GM10847 (cell line): ENCODE measurements around the gene ILKAP.

ENCODE experiments used
- POLR2A ChIP-seq: IDR thresholded peaks from 2 replicates; pipeline ENCODE4 v1.6.1; 2011; ENCODE audit not compliant: insufficient read length; ENCODE audit errors: extremely low read depth

ILKAP gene

GRCh38 chr2:238123991-238124470 is 79.5 kb downstream of the ILKAP start:
- TF ChIP-seq POLR2A, result no peak

DNA sequence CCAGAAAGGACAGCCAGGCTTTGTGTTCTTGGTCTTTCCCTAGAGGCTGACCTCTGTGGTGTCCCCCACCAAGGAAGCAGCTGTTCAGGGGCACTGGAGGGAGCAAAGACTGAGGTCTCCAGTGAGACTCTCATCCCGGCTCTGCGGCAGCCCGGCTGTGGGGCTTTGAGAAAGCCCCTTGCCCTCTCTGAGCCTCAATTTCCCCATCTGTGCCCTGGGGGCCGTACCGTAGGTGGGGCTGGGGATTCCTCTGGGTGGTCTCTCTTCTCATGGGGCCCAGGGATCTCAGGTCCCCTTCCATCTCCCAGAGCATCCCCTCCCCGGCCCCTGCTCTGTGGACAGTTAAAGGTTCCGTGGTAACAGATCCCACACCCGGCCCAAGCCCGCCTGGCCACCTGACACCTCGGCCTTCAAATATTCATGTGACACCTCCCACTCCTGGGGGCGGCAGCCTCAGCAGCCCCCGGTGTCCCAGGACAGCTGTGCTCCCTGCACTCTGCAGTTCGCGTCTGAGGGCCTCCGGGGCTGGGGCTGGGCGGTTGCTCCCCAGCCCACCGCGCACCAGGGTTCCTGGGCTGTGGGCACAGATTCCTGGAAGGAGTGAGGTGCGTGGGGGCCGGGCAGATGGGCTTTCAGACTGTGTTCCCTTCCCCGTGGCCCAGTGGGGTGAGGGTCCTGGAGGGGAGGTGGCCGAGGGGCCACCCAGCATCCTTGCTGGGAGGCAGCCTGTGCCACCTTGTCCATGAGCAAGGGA is 80.1 kb downstream of the ILKAP start:
- no peak for TF ChIP-seq POLR2A

DNA sequence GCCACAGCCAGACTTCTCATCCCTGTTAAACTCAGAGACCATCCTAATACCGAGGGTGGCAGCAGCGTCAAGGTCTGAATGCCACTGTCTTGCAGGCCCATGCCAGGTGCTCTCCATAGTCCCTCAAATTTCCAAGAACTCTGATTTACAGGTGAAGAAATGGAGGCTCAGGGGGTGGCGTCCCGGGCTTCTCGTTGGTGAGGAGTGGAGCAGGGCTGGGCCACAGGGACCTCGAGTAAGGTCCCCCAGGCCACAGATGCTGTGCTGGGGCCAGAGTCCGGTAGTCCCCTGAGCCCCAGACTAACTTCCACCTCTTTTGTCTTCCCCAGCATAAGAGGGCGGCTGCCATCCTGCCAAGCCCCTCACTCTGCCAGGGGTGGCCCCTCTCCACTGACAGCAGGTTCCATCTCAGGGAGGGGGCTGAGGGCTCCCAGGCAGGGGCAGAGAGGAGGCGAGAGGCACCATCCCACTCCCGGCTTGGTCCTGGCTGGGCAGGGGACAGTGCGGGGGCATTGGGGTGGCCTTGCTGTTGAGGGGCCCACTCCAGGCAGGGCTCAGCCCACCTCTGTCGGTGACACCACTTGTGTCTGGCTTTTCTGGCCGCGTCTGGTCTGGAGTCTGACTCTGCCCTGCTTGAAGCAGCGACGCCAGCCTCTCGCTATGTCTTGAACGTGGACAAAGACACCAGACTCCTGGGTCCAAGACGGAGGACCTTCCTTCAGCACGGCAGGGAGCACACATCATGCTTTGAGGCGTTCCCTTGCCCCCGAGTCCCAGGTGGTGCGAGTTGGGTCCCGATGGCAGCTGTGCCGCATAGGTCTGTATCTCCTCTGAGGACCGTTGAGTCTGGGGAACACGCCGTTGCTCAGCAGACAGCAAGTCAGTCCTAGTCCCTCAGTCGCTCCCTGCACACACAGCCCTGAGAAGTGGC is 80.9 kb downstream of the ILKAP start:
- TF ChIP-seq POLR2A, result no peak

- TF ChIP-seq POLR2A, result no peak
These were observed 81.8 kb downstream of the ILKAP start for GRCh38 chr2:238121511-238122286.

DNA sequence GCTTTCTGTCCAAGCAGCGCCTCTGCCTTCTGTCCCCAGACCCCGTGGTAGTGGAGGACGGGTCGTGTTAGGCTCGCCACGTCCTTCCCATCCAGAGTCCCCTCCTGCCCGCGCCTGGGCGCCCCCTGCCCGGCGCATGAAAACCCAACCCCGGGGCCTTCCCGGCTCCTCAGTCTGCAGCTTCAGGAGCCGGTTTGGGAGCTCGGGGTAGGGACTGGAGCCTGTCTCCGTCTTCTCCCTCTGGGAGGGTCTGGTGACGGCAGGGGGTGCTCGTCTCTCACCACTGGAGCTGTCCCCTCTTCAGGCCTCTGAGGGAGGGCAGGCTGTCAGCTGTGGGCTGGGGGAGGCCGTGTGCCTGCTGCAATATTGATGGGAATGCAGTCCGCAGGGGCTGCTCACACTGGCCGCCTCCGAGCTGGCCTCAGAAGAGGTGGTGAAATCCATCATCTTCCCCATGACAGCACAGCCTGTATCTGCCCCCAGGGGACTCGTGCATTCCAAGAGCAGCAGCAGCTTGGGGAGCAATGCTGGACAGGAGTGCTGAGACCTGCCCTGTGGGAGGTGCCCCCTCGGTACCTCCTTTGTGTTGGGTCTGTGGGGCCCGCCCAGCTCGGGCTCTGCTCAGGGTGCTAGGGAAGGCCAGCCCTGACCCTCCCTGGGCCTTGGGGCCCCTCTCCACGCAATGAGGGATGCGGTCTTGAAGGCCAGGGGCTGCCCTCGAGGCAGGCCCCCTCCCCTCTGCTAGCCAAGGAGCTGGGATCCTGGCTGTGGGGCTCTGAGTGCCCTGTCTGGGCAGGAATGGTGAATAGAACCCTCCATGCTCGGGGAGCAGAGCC is 82.8 kb downstream of the ILKAP start:
- TF ChIP-seq POLR2A, result no peak
